Measurements from ENCODE around the gene FBXL19.

DNA sequence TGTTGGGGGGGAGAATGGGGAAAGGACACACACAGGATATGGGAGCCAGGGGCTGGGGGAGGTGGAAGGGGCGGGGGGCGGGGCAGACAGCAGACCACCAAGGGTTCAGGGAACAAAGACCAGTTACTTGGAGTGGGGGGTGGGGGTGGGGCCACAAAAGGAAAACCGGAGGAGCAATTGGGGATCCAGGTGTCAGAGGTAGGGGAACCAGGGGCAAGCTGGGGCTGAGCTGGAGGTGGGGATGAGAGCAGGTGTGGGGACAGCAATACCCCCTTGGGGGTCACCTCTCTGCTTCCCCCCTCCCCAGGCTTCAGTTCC lies 24.1 kb downstream of the FBXL19 start:
- TF ChIP-seq CTCF (tag by site-specific recombination; IDR thresholded peaks at IDR 0.05) (no peak), TCF7L2 (IDR thresholded peaks at IDR 0.05; ENCODE audit: borderline replicate concordance, low read depth, low read length) (no peak), ZNF341 (tag by site-specific recombination; IDR thresholded peaks at IDR 0.05; ENCODE audit: low read depth) (no peak), ZNF416 (tag by site-specific recombination; IDR thresholded peaks at IDR 0.05) (no peak), ZNF514 (tag by site-specific recombination; IDR thresholded peaks at IDR 0.05) (no peak), ZNF146 (tag by site-specific recombination; IDR thresholded peaks at IDR 0.05) (no peak), YY1 (tag by site-specific recombination; IDR thresholded peaks at IDR 0.05) (no peak), BCL11A (tag by site-specific recombination; IDR thresholded peaks at IDR 0.05; ENCODE audit: low read depth) (no peak), ZBTB44 (tag by site-specific recombination; IDR thresholded peaks at IDR 0.05) (no peak), PRDM4 (tag by site-specific recombination; IDR thresholded peaks at IDR 0.05) (no peak), ZBTB21 (tag by site-specific recombination; IDR thresholded peaks at IDR 0.05) (no peak), ZBTB49 (tag by site-specific recombination; IDR thresholded peaks at IDR 0.05; ENCODE audit: low read depth) (no peak), SETDB1 (IDR thresholded peaks at IDR 0.05; ENCODE audit: insufficient read length, low read length) (no peak)
- TF ChIP-seq, protein P1, sequence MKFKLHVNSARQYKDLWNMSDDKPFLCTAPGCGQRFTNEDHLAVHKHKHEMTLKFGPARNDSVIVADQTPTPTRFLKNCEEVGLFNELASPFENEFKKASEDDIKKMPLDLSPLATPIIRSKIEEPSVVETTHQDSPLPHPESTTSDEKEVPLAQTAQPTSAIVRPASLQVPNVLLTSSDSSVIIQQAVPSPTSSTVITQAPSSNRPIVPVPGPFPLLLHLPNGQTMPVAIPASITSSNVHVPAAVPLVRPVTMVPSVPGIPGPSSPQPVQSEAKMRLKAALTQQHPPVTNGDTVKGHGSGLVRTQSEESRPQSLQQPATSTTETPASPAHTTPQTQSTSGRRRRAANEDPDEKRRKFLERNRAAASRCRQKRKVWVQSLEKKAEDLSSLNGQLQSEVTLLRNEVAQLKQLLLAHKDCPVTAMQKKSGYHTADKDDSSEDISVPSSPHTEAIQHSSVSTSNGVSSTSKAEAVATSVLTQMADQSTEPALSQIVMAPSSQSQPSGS (tag by site-specific recombination; IDR thresholded peaks at IDR 0.05; ENCODE audit: low read depth), result no peak
